Measurements from ENCODE around the gene UGT1A10.

The UGT1A10 gene

GRCh38 chr2:233779722-233780121 is 143.5 kb downstream of the UGT1A10 start:
- TF ChIP-seq POU2F2 (IDR thresholded peaks at IDR 0.05; ENCODE audit: low read depth, low read length) (no peak), TAF1 (IDR thresholded peaks at IDR 0.05; ENCODE audit: low read depth, low read length) (no peak), PAX5 (IDR thresholded peaks at IDR 0.05; ENCODE audit: insufficient read depth, low read length, severe bottlenecking) (no peak), SPI1 (IDR thresholded peaks at IDR 0.05; ENCODE audit: low read depth, low read length) (no peak), POLR2A (IDR thresholded peaks at IDR 0.05; ENCODE audit: low read depth, low read length) (no peak), POLR2AphosphoS5 (IDR thresholded peaks at IDR 0.05; ENCODE audit: low read depth, low read length) (no peak)
- no peak for FAIRE-seq
- DNase-seq (ENCODE audit: insufficient read length, low spot score), result no peak

- FAIRE-seq (no peak), DNase-seq (ENCODE audit: insufficient read length, low spot score) (no peak)
- TF ChIP-seq POU2F2 (IDR thresholded peaks at IDR 0.05; ENCODE audit: low read depth, low read length), result no peak
- no peak for TF ChIP-seq POLR2AphosphoS5 (IDR thresholded peaks at IDR 0.05; ENCODE audit: low read depth, low read length)
- TF ChIP-seq TAF1 (IDR thresholded peaks at IDR 0.05; ENCODE audit: low read depth, low read length), result no peak
- no peak for TF ChIP-seq POLR2A (IDR thresholded peaks at IDR 0.05; ENCODE audit: low read depth, low read length)
- no peak for TF ChIP-seq SPI1 (IDR thresholded peaks at IDR 0.05; ENCODE audit: low read depth, low read length)
- TF ChIP-seq PAX5 (IDR thresholded peaks at IDR 0.05; ENCODE audit: insufficient read depth, low read length, severe bottlenecking), result no peak
Measured at GRCh38 chr2:233780771-233781170, 144.5 kb downstream of the UGT1A10 start.

- TF ChIP-seq PAX5 (IDR thresholded peaks at IDR 0.05; ENCODE audit: insufficient read depth, low read length, severe bottlenecking), result no peak
- TF ChIP-seq POLR2AphosphoS5 (IDR thresholded peaks at IDR 0.05; ENCODE audit: low read depth, low read length), result no peak
- no peak for TF ChIP-seq TAF1 (IDR thresholded peaks at IDR 0.05; ENCODE audit: low read depth, low read length)
- TF ChIP-seq POU2F2 (IDR thresholded peaks at IDR 0.05; ENCODE audit: low read depth, low read length), result no peak
- TF ChIP-seq POLR2A (IDR thresholded peaks at IDR 0.05; ENCODE audit: low read depth, low read length), result no peak
- no peak for TF ChIP-seq SPI1 (IDR thresholded peaks at IDR 0.05; ENCODE audit: low read depth, low read length)
- DNase-seq (ENCODE audit: insufficient read length, low spot score) (no peak), FAIRE-seq (no peak)
Measured at GRCh38 chr2:233789554-233789953, 153.3 kb downstream of the UGT1A10 start.

- no peak for TF ChIP-seq POLR2A (IDR thresholded peaks at IDR 0.05; ENCODE audit: low read depth, low read length)
- TF ChIP-seq POLR2AphosphoS5 (IDR thresholded peaks at IDR 0.05; ENCODE audit: low read depth, low read length), result no peak
- no peak for TF ChIP-seq PAX5 (IDR thresholded peaks at IDR 0.05; ENCODE audit: insufficient read depth, low read length, severe bottlenecking)
- TF ChIP-seq POU2F2 (IDR thresholded peaks at IDR 0.05; ENCODE audit: low read depth, low read length), result no peak
- no peak for TF ChIP-seq TAF1 (IDR thresholded peaks at IDR 0.05; ENCODE audit: low read depth, low read length)
- no peak for FAIRE-seq
- DNase-seq (ENCODE audit: insufficient read length, low spot score), result no peak
Measured at GRCh38 chr2:233791151-233791882, 155.1 kb downstream of the UGT1A10 start.

- TF ChIP-seq TAF1 (IDR thresholded peaks at IDR 0.05; ENCODE audit: low read depth, low read length) (no peak), POLR2A (IDR thresholded peaks at IDR 0.05; ENCODE audit: low read depth, low read length) (no peak)
- FAIRE-seq (no peak), DNase-seq (ENCODE audit: insufficient read length, low spot score) (no peak)
Measured at GRCh38 chr2:233791883-233792329, 155.7 kb downstream of the UGT1A10 start.

- no peak for FAIRE-seq
- no peak for DNase-seq (ENCODE audit: insufficient read length, low spot score)
- TF ChIP-seq POLR2A (IDR thresholded peaks at IDR 0.05; ENCODE audit: low read depth, low read length) (no peak), SPI1 (IDR thresholded peaks at IDR 0.05; ENCODE audit: low read depth, low read length) (no peak), PAX5 (IDR thresholded peaks at IDR 0.05; ENCODE audit: insufficient read depth, low read length, severe bottlenecking) (no peak), POLR2AphosphoS5 (IDR thresholded peaks at IDR 0.05; ENCODE audit: low read depth, low read length) (no peak), POU2F2 (IDR thresholded peaks at IDR 0.05; ENCODE audit: low read depth, low read length) (no peak), TAF1 (IDR thresholded peaks at IDR 0.05; ENCODE audit: low read depth, low read length) (no peak)
Measured at GRCh38 chr2:233792720-233793119, 156.5 kb downstream of the UGT1A10 start.

- no peak for TF ChIP-seq SPI1 (IDR thresholded peaks at IDR 0.05; ENCODE audit: low read depth, low read length)
- no peak for TF ChIP-seq PAX5 (IDR thresholded peaks at IDR 0.05; ENCODE audit: insufficient read depth, low read length, severe bottlenecking)
- no peak for TF ChIP-seq POLR2AphosphoS5 (IDR thresholded peaks at IDR 0.05; ENCODE audit: low read depth, low read length)
- TF ChIP-seq TAF1 (IDR thresholded peaks at IDR 0.05; ENCODE audit: low read depth, low read length), result no peak
- no peak for TF ChIP-seq POLR2A (IDR thresholded peaks at IDR 0.05; ENCODE audit: low read depth, low read length)
- TF ChIP-seq POU2F2 (IDR thresholded peaks at IDR 0.05; ENCODE audit: low read depth, low read length), result no peak
- DNase-seq (ENCODE audit: insufficient read length, low spot score), result no peak
Measured at GRCh38 chr2:233793465-233794127, 157.3 kb downstream of the UGT1A10 start.

GRCh38 chr2:233794128-233794658 is 157.9 kb downstream of the UGT1A10 start:
- TF ChIP-seq PAX5 (IDR thresholded peaks at IDR 0.05; ENCODE audit: insufficient read depth, low read length, severe bottlenecking), result no peak
- no peak for TF ChIP-seq POLR2A (IDR thresholded peaks at IDR 0.05; ENCODE audit: low read depth, low read length)
- TF ChIP-seq POLR2AphosphoS5 (IDR thresholded peaks at IDR 0.05; ENCODE audit: low read depth, low read length), result no peak
- TF ChIP-seq SPI1 (IDR thresholded peaks at IDR 0.05; ENCODE audit: low read depth, low read length), result no peak
- no peak for TF ChIP-seq TAF1 (IDR thresholded peaks at IDR 0.05; ENCODE audit: low read depth, low read length)
- no peak for TF ChIP-seq POU2F2 (IDR thresholded peaks at IDR 0.05; ENCODE audit: low read depth, low read length)
- FAIRE-seq (no peak), DNase-seq (ENCODE audit: insufficient read length, low spot score) (no peak)

More at GRCh38 chr2:233793465-233794127, 157.3 kb downstream of the UGT1A10 start:
- FAIRE-seq, result no peak

GRCh38 chr2:233795735-233796171 is 159.5 kb downstream of the UGT1A10 start:
- FAIRE-seq (no peak), DNase-seq (ENCODE audit: insufficient read length, low spot score) (no peak)
- TF ChIP-seq POU2F2 (IDR thresholded peaks at IDR 0.05; ENCODE audit: low read depth, low read length) (no peak), TAF1 (IDR thresholded peaks at IDR 0.05; ENCODE audit: low read depth, low read length) (no peak), PAX5 (IDR thresholded peaks at IDR 0.05; ENCODE audit: insufficient read depth, low read length, severe bottlenecking) (no peak), SPI1 (IDR thresholded peaks at IDR 0.05; ENCODE audit: low read depth, low read length) (no peak), POLR2AphosphoS5 (IDR thresholded peaks at IDR 0.05; ENCODE audit: low read depth, low read length) (no peak), POLR2A (IDR thresholded peaks at IDR 0.05; ENCODE audit: low read depth, low read length) (no peak)
